Measurements from ENCODE around the gene PLCB4. TPM values are rescaled to one million over a fixed set of nuclear protein-coding genes. Genes with fewer than 3 reads are reported as not detected.

Gene PLCB4
- total RNA-seq, 1 donor from 2014 or later: 6.6 TPM

- Histone ChIP-seq H3K4me3 (no peak overlapping the region), H3K27ac (no peak overlapping the region), H3K4me1 (no peaks in the 10 kb centered on the region), H3K9me3 (no peaks in the 10 kb centered on the region), H3K36me3 (no peaks in the 10 kb centered on the region), H3K27me3 (ENCODE audit: low read depth) (no peaks in the 10 kb centered on the region)
- intact Hi-C loops (cut with DNase I): no loop called here
- no peak for TF ChIP-seq CTCF (IDR thresholded peaks at IDR 0.05)
- DNase-seq (no peak), ATAC-seq (no peak)
These were observed 138.4 kb downstream of the PLCB4 start for GRCh38 chr20:9207253-9207652.

GRCh38 chr20:9210356-9210755 is 141.5 kb downstream of the PLCB4 start:
- Histone ChIP-seq H3K9me3 (no peaks in the 10 kb centered on the region), H3K27ac (no peak overlapping the region), H3K27me3 (ENCODE audit: low read depth) (no peaks in the 10 kb centered on the region), H3K36me3 (no peaks in the 10 kb centered on the region), H3K4me3 (no peak overlapping the region), H3K4me1 (no peaks in the 10 kb centered on the region)
- no peak for ATAC-seq
- TF ChIP-seq CTCF (IDR thresholded peaks at IDR 0.05): no peak
- DNase-seq: no peak
- intact Hi-C loops (cut with DNase I): no loop called here

GRCh38 chr20:9211016-9211760 is 142.3 kb downstream of the PLCB4 start:
- H3K4me1 ChIP-seq: no peaks in the 10 kb centered on the region
- no peak for ATAC-seq
- H3K9me3 ChIP-seq: no peaks in the 10 kb centered on the region
- H3K4me3 ChIP-seq: no peak overlapping the region
- H3K36me3 ChIP-seq: no peaks in the 10 kb centered on the region
- no peak for TF ChIP-seq CTCF (IDR thresholded peaks at IDR 0.05)
- H3K27ac ChIP-seq: no peak overlapping the region
- DNase-seq: no peak
- H3K27me3 ChIP-seq (ENCODE audit: low read depth): no peaks in the 10 kb centered on the region
- intact Hi-C loops (cut with DNase I): no loop called here

- Histone ChIP-seq H3K27ac (no peak overlapping the region), H3K9me3 (no peaks in the 10 kb centered on the region), H3K36me3 (no peaks in the 10 kb centered on the region), H3K4me3 (no peak overlapping the region), H3K4me1 (no peaks in the 10 kb centered on the region), H3K27me3 (ENCODE audit: low read depth) (no peaks in the 10 kb centered on the region)
- TF ChIP-seq CTCF (IDR thresholded peaks at IDR 0.05): no peak
- intact Hi-C loops (cut with DNase I): no loop called here
- ATAC-seq (no peak), DNase-seq (no peak)
These were observed 143.8 kb downstream of the PLCB4 start for GRCh38 chr20:9212735-9213134.

- no peak for TF ChIP-seq CTCF (IDR thresholded peaks at IDR 0.05)
- no peaks in the 10 kb centered on the region for H3K9me3 ChIP-seq
- no peaks in the 10 kb centered on the region for H3K4me1 ChIP-seq
- no peaks in the 10 kb centered on the region for H3K36me3 ChIP-seq
- no peak overlapping the region for H3K27ac ChIP-seq
- peak; percentile 48 to 56 for ATAC-seq
- no peaks in the 10 kb centered on the region for H3K27me3 ChIP-seq (ENCODE audit: low read depth)
- intact Hi-C loops (cut with DNase I): no loop called here
- no peak for DNase-seq
- H3K4me3 ChIP-seq: no peak overlapping the region
These were observed 145.8 kb downstream of the PLCB4 start for GRCh38 chr20:9214685-9215084.

Measured in lower lobe of right lung (tissue), 2 donors.